Measurements from ENCODE around the gene ZMYND19.

Gene ZMYND19

DNA sequence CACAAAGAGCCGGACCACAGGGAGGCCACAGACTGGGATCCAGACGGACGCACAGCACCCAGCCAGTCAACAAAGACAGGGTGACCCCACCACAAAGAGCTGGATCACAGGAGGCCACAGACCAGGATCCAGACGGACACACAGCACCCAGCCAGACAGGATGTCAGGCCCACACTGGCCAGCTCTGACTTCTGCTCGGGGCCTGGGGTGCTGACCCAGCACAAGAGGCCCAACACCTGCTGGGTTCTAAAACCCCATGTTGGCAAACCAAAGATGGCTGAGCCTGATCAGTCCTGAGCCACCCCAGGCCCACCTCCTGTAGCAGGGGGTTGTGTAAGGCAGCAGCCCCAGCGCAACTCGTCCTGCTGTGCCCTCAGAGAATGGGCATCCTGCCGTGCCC lies 6.4 kb downstream of the ZMYND19 start:
- H3K4me3 ChIP-seq (ENCODE audit: low read depth, low read length): no peak overlapping the region
- H3K9me3 ChIP-seq (ENCODE audit: control insufficient read depth, insufficient read depth, low read depth, low read length): no peaks in the 10 kb centered on the region
- no peaks in the 10 kb centered on the region for H3K27me3 ChIP-seq (ENCODE audit: control insufficient read depth, insufficient read depth, low read length)
- peaks cover 79% of the 10 kb centered on the region for H3K36me3 ChIP-seq (ENCODE audit: control insufficient read depth, insufficient read depth, low read length)
- H3K9ac ChIP-seq (ENCODE audit: low read length): no peak overlapping the region
- no peak overlapping the region for H3K27ac ChIP-seq (ENCODE audit: low read depth, low read length)
- peaks cover 22% of the 10 kb centered on the region for H3K4me1 ChIP-seq (ENCODE audit: control insufficient read depth, insufficient read depth, low read length)

DNA sequence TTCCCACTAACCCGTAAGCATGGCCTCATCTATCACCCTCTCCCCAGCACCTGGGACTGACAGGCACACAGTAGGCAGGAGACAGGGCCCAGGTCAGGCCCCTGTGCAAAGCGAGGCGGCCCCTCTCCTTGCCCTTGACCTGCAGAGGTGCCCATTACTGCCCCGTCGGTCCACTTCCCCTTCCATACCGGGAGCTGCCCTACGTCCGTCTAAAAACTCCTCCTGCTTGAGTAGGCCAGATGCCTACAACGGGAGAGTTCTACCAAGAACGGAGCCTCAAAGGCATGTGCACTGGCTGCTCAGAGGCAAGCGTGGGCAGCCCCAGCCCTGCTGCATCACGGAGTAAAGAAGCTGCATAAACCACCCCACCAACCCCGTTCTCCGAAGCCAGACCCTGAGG lies 7.0 kb downstream of the ZMYND19 start:
- Histone ChIP-seq H3K9ac (ENCODE audit: low read length) (no peak overlapping the region), H3K9me3 (ENCODE audit: control insufficient read depth, insufficient read depth, low read depth, low read length) (no peaks in the 10 kb centered on the region), H3K27ac (ENCODE audit: low read depth, low read length) (no peak overlapping the region), H3K4me1 (ENCODE audit: control insufficient read depth, insufficient read depth, low read length) (peaks cover 22% of the 10 kb centered on the region), H3K36me3 (ENCODE audit: control insufficient read depth, insufficient read depth, low read length) (peaks cover 73% of the 10 kb centered on the region), H3K4me3 (ENCODE audit: low read depth, low read length) (no peak overlapping the region), H3K27me3 (ENCODE audit: control insufficient read depth, insufficient read depth, low read length) (no peaks in the 10 kb centered on the region)

DNA sequence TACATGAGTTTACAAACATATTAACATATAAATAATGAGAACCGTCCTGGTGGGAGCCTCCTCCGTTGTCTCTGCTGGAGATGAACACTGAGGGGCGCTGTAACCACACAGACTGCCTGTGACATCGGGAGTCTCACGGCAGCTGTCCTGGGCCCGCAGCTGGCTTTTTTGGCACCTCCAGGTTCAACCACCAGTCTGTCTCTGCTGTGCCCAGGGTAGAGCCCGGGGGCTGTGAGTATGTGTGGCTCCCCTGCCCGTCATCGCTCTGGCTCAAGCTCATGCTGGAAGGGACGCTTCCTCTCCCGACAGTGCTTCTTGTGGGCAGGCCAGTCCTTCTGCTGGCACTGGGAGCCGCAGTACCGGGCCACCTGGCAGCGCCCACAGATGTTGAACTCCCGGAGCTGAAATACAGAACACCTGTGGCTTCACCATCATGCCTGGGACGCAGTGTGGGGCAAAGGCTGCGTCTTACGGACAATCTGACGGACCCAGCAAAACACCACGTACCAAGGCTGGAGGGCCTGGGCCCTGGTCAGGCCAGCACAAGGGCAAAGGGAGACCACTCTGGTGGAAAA lies 7.9 kb downstream of the ZMYND19 start:
- Histone ChIP-seq H3K36me3 (ENCODE audit: control insufficient read depth, insufficient read depth, low read length) (peaks cover 63% of the 10 kb centered on the region), H3K4me3 (ENCODE audit: low read depth, low read length) (no peak overlapping the region), H3K27me3 (ENCODE audit: control insufficient read depth, insufficient read depth, low read length) (no peaks in the 10 kb centered on the region), H3K27ac (ENCODE audit: low read depth, low read length) (no peak overlapping the region), H3K4me1 (ENCODE audit: control insufficient read depth, insufficient read depth, low read length) (peaks cover 27% of the 10 kb centered on the region), H3K9ac (ENCODE audit: low read length) (no peak overlapping the region), H3K9me3 (ENCODE audit: control insufficient read depth, insufficient read depth, low read depth, low read length) (no peaks in the 10 kb centered on the region)

DNA sequence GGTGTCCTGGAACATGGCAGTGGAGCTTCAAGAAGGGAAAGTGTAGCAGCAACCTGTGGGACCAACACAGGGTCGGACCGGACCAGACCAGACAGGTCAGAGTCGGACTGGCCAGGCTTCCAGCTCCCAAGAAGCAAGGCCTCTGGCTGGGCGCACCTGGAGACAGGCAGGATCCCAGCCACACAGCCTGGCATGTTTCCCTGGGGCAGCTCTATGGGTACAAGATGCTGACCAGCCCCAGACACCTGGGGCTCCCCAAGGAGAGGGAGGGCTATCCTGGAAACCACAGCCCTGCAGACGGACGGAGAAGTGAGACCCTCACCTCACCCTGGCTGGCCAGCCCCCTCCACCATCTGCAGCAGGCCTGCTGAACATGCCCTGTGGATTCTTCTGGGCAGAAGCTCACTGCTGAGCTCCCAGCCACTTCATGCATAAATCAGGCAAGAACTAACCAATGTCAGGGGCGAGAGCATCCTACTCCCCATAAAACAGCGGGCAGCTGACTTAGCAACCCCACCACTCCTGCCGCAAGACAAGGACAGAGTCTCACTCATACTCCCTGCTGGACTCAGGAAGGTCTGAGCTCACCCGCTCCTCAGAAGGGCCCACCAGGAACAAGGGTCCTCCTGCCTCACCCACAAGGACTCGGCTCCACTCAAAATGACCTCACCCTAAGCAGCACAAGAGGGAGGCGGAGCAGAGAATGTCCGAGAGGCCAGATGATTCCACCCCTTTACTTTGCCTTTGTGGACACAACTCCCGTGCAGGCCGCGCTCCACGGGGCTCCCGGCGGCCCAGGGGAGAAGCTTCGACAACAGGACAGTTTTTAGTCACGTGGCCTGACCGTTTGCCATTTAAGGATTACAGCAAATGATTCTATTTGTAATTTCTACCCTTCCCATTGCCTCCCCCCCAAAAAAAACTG lies 8.7 kb downstream of the ZMYND19 start:
- H3K9me3 ChIP-seq (ENCODE audit: control insufficient read depth, insufficient read depth, low read depth, low read length): no peaks in the 10 kb centered on the region
- no peak overlapping the region for H3K9ac ChIP-seq (ENCODE audit: low read length)
- no peak overlapping the region for H3K27ac ChIP-seq (ENCODE audit: low read depth, low read length)
- H3K27me3 ChIP-seq (ENCODE audit: control insufficient read depth, insufficient read depth, low read length): no peaks in the 10 kb centered on the region
- H3K4me1 ChIP-seq (ENCODE audit: control insufficient read depth, insufficient read depth, low read length): peaks cover 31% of the 10 kb centered on the region
- H3K36me3 ChIP-seq (ENCODE audit: control insufficient read depth, insufficient read depth, low read length): peaks cover 60% of the 10 kb centered on the region
- no peak overlapping the region for H3K4me3 ChIP-seq (ENCODE audit: low read depth, low read length)

DNA sequence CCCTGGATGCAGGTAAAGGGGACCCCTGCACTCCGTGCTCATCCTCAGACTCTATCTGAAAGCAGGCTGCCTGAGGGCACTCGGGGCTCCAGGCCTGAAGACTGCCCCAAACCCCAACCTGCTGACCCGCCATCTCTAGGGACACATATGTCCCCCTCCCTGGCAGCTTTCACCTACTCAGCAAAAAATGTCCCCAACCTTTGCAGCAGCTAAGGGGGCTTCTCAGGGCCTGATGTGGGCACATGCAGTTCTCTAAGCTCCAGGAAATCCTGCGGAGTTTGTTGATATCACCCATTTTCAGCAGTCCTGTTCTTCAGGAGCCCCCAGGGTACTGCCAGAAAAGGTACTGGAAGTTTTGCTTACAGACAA lies 9.4 kb downstream of the ZMYND19 start:
- Histone ChIP-seq H3K27ac (ENCODE audit: low read depth, low read length) (no peak overlapping the region), H3K4me1 (ENCODE audit: control insufficient read depth, insufficient read depth, low read length) (peaks cover 31% of the 10 kb centered on the region), H3K4me3 (ENCODE audit: low read depth, low read length) (no peak overlapping the region), H3K9ac (ENCODE audit: low read length) (no peak overlapping the region), H3K36me3 (ENCODE audit: control insufficient read depth, insufficient read depth, low read length) (peaks cover 58% of the 10 kb centered on the region), H3K9me3 (ENCODE audit: control insufficient read depth, insufficient read depth, low read depth, low read length) (no peaks in the 10 kb centered on the region), H3K27me3 (ENCODE audit: control insufficient read depth, insufficient read depth, low read length) (no peaks in the 10 kb centered on the region)

DNA sequence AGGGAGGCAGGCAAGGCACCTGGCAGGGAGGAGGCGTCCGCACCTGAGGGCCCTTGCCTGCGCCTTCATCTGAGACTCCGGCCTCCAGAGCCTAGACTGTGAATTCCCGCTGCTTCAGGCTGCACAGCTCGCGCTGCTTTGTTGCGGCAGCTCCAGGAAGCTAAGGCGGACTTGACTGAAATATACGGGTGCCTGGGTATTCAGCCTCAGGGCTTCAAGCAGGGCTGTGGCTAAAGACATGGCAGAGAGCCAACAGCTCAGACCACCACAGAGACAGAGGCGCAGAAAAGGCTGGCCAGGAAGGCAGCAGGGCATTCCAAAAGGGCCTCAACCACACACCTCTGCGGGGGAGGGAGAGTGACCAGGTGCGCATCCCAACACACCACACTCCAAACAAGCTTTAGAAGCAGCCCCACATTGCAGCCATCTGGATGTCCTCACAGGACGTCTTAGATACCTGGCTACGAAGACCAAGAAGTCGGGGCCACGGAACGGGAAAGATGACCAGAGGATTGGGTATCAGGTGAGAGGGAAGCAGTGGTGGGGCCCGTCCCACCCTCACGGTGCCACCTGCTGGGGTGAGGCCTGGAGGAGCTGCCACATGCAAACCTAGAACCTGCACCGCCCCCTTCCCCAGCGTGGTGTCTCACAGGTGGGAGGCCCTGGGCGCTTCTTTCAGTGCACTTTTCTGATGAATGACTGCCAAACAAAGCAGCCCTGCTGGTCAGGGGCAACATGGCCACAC lies 9.9 kb downstream of the ZMYND19 start:
- Histone ChIP-seq H3K4me1 (ENCODE audit: control insufficient read depth, insufficient read depth, low read length) (peaks cover 31% of the 10 kb centered on the region), H3K9ac (ENCODE audit: low read length) (no peak overlapping the region), H3K27ac (ENCODE audit: low read depth, low read length) (no peak overlapping the region), H3K9me3 (ENCODE audit: control insufficient read depth, insufficient read depth, low read depth, low read length) (no peaks in the 10 kb centered on the region), H3K27me3 (ENCODE audit: control insufficient read depth, insufficient read depth, low read length) (no peaks in the 10 kb centered on the region), H3K36me3 (ENCODE audit: control insufficient read depth, insufficient read depth, low read length) (peaks cover 58% of the 10 kb centered on the region), H3K4me3 (ENCODE audit: low read depth, low read length) (no peak overlapping the region)

DNA sequence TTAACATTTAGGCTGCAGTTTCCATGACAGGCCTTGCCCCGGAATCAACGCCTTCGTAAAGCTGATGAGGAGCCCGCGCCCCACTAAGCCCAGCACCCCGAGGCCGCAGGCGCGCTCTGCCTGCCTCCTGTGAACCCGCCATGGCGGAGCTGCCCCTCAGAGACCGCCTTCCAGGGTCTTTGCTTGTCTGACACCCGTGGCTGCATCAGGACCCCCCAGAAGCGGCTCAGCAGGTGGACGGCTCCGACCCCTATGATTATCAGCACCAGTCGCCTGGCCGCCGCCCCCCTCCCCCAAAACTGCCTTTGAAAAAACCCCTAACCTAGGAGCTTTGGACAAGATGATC lies 11.1 kb downstream of the ZMYND19 start:
- Histone ChIP-seq H3K9me3 (ENCODE audit: control insufficient read depth, insufficient read depth, low read depth, low read length) (no peaks in the 10 kb centered on the region), H3K4me3 (ENCODE audit: low read depth, low read length) (peak overlapping the region; percentile 100), H3K27ac (ENCODE audit: low read depth, low read length) (peak overlapping the region; percentile 58; the same call in 1 of the 2 replicates), H3K9ac (ENCODE audit: low read length) (peak overlapping the region; percentile 61), H3K36me3 (ENCODE audit: control insufficient read depth, insufficient read depth, low read length) (peaks cover 62% of the 10 kb centered on the region), H3K4me1 (ENCODE audit: control insufficient read depth, insufficient read depth, low read length) (peaks cover 31% of the 10 kb centered on the region), H3K27me3 (ENCODE audit: control insufficient read depth, insufficient read depth, low read length) (no peaks in the 10 kb centered on the region)

DNA sequence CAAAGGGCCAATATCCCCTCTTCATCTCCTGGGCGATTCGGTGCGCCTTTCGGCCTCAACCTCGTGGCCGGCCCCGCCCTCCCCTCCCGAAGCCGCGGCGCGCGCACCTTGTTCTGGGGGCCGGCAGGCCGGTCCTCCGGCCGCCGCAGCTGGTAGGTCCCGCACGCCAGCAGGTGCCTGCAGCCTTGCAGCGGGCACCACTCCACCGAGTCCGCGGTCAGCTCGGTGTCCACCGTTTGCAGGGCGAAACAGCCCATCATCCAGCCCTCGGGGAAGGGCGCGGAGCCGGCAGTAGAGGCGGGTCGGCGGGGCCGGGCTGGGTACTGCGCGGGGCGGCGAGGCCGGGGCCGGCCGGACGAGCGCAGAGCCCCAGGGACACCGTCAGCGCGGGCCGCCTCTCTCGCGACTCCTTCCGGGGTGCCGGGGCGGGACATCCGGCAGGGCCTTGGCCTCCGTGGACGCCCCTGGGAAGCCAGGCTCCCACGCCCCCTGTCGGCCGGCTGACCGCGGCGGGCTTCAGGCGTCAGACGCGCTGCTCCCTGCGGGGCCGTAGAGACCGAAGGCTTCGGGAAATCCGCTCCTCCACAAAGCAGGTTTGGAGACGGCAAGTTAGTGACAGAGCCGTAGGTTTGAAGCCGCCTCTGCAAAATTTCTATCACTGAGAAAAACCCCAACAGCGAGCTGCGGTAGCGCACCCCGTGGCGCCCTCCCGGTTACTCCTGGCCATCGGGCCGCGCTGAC lies 11.6 kb downstream of the ZMYND19 start, which contains the start of gene DPH7:
TSS of gene DPH7 (minus strand) at position 408 of the 741 bp plus-strand sequence. CDS start at position 260, 148 bp downstream.
- Histone ChIP-seq H3K27me3 (ENCODE audit: control insufficient read depth, insufficient read depth, low read length) (no peaks in the 10 kb centered on the region), H3K4me3 (ENCODE audit: low read depth, low read length) (peak within 1 kb of the TSS; percentile 100), H3K9me3 (ENCODE audit: control insufficient read depth, insufficient read depth, low read depth, low read length) (no peaks in the 10 kb centered on the region), H3K9ac (ENCODE audit: low read length) (peak within 1 kb of the TSS; percentile 94), H3K4me1 (ENCODE audit: control insufficient read depth, insufficient read depth, low read length) (peaks cover 31% of the 10 kb centered on the region), H3K27ac (ENCODE audit: low read depth, low read length) (peak within 1 kb of the TSS; percentile 89), H3K36me3 (ENCODE audit: control insufficient read depth, insufficient read depth, low read length) (peaks cover 62% of the 10 kb centered on the region)

DNA sequence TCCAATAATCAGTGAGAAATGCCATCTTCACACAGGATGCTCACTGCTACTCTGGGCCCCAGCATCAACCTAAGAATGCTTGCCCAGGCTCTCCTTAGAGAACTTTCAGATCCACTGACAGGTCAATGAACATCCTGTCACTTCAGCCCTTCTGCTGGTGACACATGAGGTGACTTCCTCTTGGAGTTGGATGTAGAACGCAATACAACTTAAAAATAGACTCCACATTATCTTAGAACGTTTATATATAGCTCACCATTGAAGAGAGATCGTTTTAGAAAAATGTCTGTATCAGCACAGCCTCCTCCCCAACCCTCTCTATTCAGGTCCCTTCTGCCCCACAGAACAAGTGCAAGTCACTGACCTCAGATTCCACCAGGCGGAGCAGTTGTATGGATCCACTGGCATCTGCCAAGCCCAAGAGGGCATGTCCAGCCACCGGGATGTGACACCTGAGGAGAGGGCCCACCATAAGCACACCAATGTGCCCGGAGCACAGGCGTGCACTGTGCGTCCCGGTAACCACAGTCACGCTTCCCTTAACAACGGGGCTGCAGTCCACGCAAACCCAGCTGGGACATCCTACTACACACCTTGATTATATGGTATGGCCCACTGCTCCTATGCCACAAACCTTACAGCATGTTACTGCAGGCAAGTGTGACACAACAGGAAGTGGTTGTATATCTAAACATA lies 14.4 kb downstream of the ZMYND19 start:
- Histone ChIP-seq H3K27me3 (ENCODE audit: control insufficient read depth, insufficient read depth, low read length) (no peaks in the 10 kb centered on the region), H3K36me3 (ENCODE audit: control insufficient read depth, insufficient read depth, low read length) (peaks cover 49% of the 10 kb centered on the region), H3K4me1 (ENCODE audit: control insufficient read depth, insufficient read depth, low read length) (peaks cover 24% of the 10 kb centered on the region), H3K9me3 (ENCODE audit: control insufficient read depth, insufficient read depth, low read depth, low read length) (no peaks in the 10 kb centered on the region), H3K27ac (ENCODE audit: low read depth, low read length) (no peak overlapping the region), H3K9ac (ENCODE audit: low read length) (no peak overlapping the region), H3K4me3 (ENCODE audit: low read depth, low read length) (no peak overlapping the region)

DNA sequence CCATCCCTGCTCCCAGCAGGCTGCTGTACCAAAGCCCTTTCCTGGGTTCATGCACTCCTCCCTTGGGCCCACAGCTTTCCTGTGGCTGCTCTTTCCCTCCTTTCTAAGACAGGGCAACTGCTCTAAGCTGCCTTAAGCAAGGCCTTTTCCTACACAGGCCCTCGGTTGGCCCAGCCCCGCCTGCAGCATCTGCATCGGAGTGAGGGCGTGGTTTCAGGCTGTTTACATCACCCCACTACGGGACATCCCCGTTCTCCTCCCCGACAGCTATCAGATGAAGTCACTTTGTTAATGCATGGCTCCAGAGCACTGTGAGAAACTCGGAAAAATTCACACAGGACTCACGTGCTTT lies 15.0 kb downstream of the ZMYND19 start:
- H3K36me3 ChIP-seq (ENCODE audit: control insufficient read depth, insufficient read depth, low read length): peaks cover 52% of the 10 kb centered on the region
- H3K4me1 ChIP-seq (ENCODE audit: control insufficient read depth, insufficient read depth, low read length): peaks cover 19% of the 10 kb centered on the region
- H3K9ac ChIP-seq (ENCODE audit: low read length): no peak overlapping the region
- no peak overlapping the region for H3K27ac ChIP-seq (ENCODE audit: low read depth, low read length)
- no peaks in the 10 kb centered on the region for H3K27me3 ChIP-seq (ENCODE audit: control insufficient read depth, insufficient read depth, low read length)
- H3K9me3 ChIP-seq (ENCODE audit: control insufficient read depth, insufficient read depth, low read depth, low read length): no peaks in the 10 kb centered on the region
- no peak overlapping the region for H3K4me3 ChIP-seq (ENCODE audit: low read depth, low read length)
